AG09309 (cell line): Measurements from ENCODE around the gene SMIM43.

Source experiments
- DNase-seq: peaks from one replicate; pipeline ENCODE4 v3.0.0-alpha.2; 2010; ENCODE audit warnings: low read depth
- H3K4me3 ChIP-seq: 2 replicates; pipeline ENCODE4 v1.5.1; 2011; ENCODE audit warnings: mild to moderate bottlenecking, low read depth, low read length, moderate library complexity; ENCODE audit not compliant: control insufficient read depth
- TF ChIP-seq, protein P1 (sequence below): IDR thresholded peaks from 2 replicates; pipeline ENCODE4 v1.5.1; 2011; ENCODE audit warnings: mild to moderate bottlenecking, low read depth, low read length, inconsistent platforms; ENCODE audit not compliant: insufficient read depth, control insufficient read depth; ENCODE audit errors: missing control alignments

Gene SMIM43

DNA sequence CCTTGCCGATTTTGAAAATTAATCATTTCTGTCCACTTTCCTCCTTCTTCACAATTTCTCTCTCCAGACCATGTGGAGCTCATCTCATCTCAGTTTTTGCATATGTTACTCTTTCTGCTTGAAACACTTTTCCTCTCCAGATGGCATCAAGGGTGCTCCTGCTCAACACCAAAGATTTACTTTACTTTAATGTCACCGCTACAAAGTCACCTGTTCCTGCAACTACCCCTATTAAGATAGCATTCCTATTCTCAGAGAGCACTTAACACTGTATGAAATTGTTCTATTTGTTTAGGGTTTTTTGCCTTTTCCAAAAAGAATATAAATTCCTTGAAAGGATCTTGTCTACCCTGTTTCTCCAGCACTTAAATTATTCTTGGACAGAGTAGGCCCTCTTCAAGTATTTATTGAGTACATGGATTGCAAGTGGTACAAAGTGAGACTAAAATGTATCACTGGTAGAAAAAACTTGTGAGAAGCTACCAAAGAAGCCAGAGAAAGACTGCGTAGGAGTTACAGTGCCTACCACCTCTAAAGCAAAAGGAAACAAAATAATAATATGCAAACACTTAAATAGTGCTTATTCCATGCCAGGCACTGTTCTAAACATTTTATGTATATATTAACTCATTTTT is 35.0 kb upstream of the SMIM43 start:
- no peak for DNase-seq
- no peak overlapping the region for H3K4me3 ChIP-seq
- TF ChIP-seq, protein P1, sequence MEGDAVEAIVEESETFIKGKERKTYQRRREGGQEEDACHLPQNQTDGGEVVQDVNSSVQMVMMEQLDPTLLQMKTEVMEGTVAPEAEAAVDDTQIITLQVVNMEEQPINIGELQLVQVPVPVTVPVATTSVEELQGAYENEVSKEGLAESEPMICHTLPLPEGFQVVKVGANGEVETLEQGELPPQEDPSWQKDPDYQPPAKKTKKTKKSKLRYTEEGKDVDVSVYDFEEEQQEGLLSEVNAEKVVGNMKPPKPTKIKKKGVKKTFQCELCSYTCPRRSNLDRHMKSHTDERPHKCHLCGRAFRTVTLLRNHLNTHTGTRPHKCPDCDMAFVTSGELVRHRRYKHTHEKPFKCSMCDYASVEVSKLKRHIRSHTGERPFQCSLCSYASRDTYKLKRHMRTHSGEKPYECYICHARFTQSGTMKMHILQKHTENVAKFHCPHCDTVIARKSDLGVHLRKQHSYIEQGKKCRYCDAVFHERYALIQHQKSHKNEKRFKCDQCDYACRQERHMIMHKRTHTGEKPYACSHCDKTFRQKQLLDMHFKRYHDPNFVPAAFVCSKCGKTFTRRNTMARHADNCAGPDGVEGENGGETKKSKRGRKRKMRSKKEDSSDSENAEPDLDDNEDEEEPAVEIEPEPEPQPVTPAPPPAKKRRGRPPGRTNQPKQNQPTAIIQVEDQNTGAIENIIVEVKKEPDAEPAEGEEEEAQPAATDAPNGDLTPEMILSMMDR = no peak

DNA sequence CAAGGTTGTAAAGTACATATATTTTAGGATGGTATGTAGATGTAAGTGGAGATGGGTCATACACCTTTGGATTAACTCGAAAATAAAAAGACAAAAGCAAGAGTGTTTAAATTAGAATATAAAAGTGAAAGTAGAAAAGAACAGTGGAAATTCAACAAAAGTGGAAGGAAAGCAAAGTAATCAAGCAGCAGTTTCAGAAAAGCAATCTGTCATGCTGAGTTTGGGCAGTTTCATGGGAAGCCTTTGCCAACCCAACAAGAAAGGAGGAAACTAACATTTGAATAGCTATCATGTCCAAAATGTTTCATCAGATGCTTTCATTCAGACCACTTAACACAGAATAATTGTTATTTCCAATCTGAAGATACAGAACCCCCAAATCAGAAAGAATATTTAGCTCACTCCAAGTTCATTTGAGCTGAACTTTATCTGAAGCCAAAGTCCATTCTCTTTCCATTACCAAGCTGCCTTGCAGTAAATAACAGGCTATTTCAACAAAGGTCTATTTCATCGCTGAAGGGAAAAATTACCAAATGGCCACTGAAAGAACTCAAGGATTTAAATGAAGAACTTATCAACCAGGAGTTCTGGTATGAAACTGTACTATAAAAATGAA is 34.4 kb upstream of the SMIM43 start:
- TF ChIP-seq, protein P1 = no peak
- no peak for DNase-seq
- H3K4me3 ChIP-seq = no peak overlapping the region

DNA sequence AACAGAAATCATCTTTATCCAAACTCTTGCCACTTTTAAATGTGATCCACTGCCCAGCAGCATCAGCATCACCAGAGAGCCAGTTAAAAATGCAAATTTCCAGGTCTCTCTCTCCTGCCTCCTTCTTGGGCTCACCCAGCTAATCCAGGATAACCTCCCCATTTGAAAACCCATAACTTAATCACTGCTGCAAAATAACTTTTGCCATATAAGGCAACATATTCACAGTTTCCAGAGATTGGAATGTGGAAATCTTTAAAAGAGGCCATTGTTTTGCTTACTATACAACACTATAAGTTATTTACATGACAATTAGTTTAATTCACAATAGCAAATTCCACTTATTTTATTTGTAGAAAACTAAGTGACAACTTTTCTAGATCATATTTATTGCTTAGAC is 31.3 kb upstream of the SMIM43 start:
- TF ChIP-seq, protein P1 = no peak
- no peak for DNase-seq
- H3K4me3 ChIP-seq = no peak overlapping the region

- no peak overlapping the region for H3K4me3 ChIP-seq
- no peak for DNase-seq
- TF ChIP-seq, protein P1 = no peak
Measured at GRCh38 chr4:121794505-121795188, 29.7 kb upstream of the SMIM43 start.

GRCh38 chr4:121792966-121793365 is 28.0 kb upstream of the SMIM43 start:
- no peak for DNase-seq
- TF ChIP-seq, protein P1 = no peak
- no peak overlapping the region for H3K4me3 ChIP-seq

DNA sequence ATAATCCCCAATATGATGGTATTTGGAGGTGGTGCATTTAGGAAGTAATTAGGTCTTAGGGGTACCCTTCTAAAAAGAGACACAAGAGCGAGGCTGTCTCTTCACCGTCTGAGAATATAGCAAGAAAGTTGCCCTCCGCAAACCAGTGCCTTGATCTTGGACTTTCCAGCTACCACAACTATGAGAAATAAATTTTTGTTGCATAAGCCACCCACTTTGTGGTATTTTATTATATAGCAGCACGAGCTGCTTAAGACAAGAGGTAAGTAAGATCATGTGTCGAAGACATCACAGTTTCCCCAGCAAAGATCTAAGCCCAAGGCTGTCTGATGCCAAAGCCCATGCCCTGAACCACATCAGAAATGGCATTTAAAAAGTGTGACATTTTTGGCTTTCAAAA is 26.5 kb upstream of the SMIM43 start:
- TF ChIP-seq, protein P1 = no peak
- no peak overlapping the region for H3K4me3 ChIP-seq

More for the DNA sequence above, 26.5 kb upstream of the SMIM43 start:
- DNase-seq = peak; percentile 77
